Suprapubic skin (tissue), 4 donors: ENCODE data around the gene OMP. TPM values are rescaled to one million over a fixed set of nuclear protein-coding genes. Genes with fewer than 3 reads are reported as not detected.

Source experiments
- DNase-seq, 2 donors: peaks; one replicate each; pipeline ENCODE4 v3.0.0-alpha.2; 2019; ENCODE audit warnings: low spot score in 2 of 2
- H3K27ac ChIP-seq: fragments of 200-600 bp; sonication (generic); one replicate; pipeline ENCODE4 v1.5.1; 2019
- H3K27me3 ChIP-seq: fragments of 200-600 bp; sonication (generic); one replicate; pipeline ENCODE4 v1.5.1; 2019
- H3K36me3 ChIP-seq: fragments of 200-600 bp; sonication (generic); one replicate; pipeline ENCODE4 v1.5.1; 2019
- H3K4me1 ChIP-seq: fragments of 200-600 bp; sonication (generic); one replicate; pipeline ENCODE4 v1.5.1; 2019
- H3K4me3 ChIP-seq: fragments of 200-600 bp; sonication (generic); one replicate; pipeline ENCODE4 v1.5.1; 2019; ENCODE audit warnings: mild to moderate bottlenecking
- H3K9me3 ChIP-seq: fragments of 200-600 bp; sonication (generic); one replicate; pipeline ENCODE4 v1.5.1; 2019
- CTCF ChIP-seq, 2 donors: fragments of 200-600 bp in 1 of 2; fragments of 450-650 bp in 1 of 2; sonication (generic) in 1 of 2; IDR thresholded peaks; one replicate each; pipeline ENCODE4 v1.5.1; 2016 to 2019; ENCODE audit warnings: antibody characterized with exemption in 2 of 2, mild to moderate bottlenecking in 1 of 2, moderate library complexity in 1 of 2
- EP300 ChIP-seq: sonication (generic); formaldehyde crosslinking; IDR thresholded peaks from one replicate; pipeline ENCODE4 v1.6.1; 2017; ENCODE audit warnings: antibody characterized with exemption
- POLR2A ChIP-seq, 2 donors: fragments of 450-650 bp; IDR thresholded peaks; one replicate each; pipeline ENCODE4 v1.6.1; 2017; ENCODE audit warnings: antibody characterized with exemption in 2 of 2, mild to moderate bottlenecking in 2 of 2, moderate library complexity in 2 of 2
- POLR2AphosphoS5 ChIP-seq, 3 donors: sonication (generic); formaldehyde crosslinking; IDR thresholded peaks; one replicate each; pipeline ENCODE4 v1.6.1; 2017; ENCODE audit warnings: antibody characterized with exemption in 3 of 3
- WGBS: methylation state at CpG from one replicate; pipeline ENCODE4 v1.1.5; 2018; 5-methylcytosine and 5-hydroxymethylcytosine counted together
- total RNA-seq, 4 donors: library from RNA; depleted of rRNA; stranded (reverse); fragments of >200 nt; gene quantifications; one replicate each; pipeline ENCODE4 v1.1.0, GENCODE V29; 2016

Gene OMP
- total RNA-seq, 4 donors from 2014 or later = 9.6 TPM; not detected in 3

GRCh38 chr11:77125191-77125590 lies 22.6 kb downstream of the OMP start:
- H3K36me3 ChIP-seq = peaks cover 19% of the 10 kb centered on the region
- WGBS = 65% methylated on average over 6 of the region's 6 CpGs
- H3K4me1 ChIP-seq = peaks cover 19% of the 10 kb centered on the region

DNA sequence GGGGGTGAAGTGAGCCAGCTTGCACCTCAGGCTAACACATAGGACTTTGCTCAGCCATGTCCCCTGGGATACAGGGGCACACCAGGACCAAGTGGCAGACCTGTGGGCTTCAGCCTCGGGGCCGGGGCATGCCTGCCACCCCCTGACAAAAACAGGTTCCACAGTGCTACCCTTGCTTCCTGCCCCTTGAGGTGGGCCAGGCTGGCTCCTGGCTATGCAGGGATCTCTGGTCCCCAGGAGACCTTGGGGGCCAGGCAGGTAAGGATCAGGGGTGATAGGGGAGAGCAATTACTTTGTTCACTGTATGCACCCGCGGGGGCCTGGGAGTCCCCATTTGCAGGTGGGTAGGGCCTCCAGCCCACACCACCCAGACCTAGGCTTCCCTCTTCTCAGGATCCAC lies 23.1 kb downstream of the OMP start:
- Histone ChIP-seq H3K4me1 (peaks cover 19% of the 10 kb centered on the region), H3K27ac (no peak overlapping the region), H3K27me3 (no peaks in the 10 kb centered on the region), H3K36me3 (peaks cover 14% of the 10 kb centered on the region), H3K9me3 (no peaks in the 10 kb centered on the region), H3K4me3 (no peak overlapping the region)
- 90% methylated on average over 2 of the region's 4 CpGs for WGBS
- no peak for DNase-seq
- no peak for TF ChIP-seq EP300
- TF ChIP-seq POLR2AphosphoS5 (IDR thresholded peaks at IDR 0.05) = no peak
- no peak for TF ChIP-seq POLR2A (IDR thresholded peaks at IDR 0.05)
- no peak for TF ChIP-seq CTCF (IDR thresholded peaks at IDR 0.05)

More at GRCh38 chr11:77125191-77125590, 22.6 kb downstream of the OMP start:
- H3K27me3 ChIP-seq = no peaks in the 10 kb centered on the region
- H3K4me3 ChIP-seq = no peak overlapping the region
- TF ChIP-seq POLR2AphosphoS5 (IDR thresholded peaks at IDR 0.05) = no peak
- TF ChIP-seq POLR2A (IDR thresholded peaks at IDR 0.05) = no peak
- TF ChIP-seq EP300 = no peak
- TF ChIP-seq CTCF (IDR thresholded peaks at IDR 0.05) = no peak
- H3K9me3 ChIP-seq = no peaks in the 10 kb centered on the region
- no peak overlapping the region for H3K27ac ChIP-seq
- no peak for DNase-seq

GRCh38 chr11:77126156-77126775 lies 23.6 kb downstream of the OMP start:
- peaks cover 19% of the 10 kb centered on the region for H3K4me1 ChIP-seq
- 75% methylated on average over 15 of the region's 17 CpGs for WGBS
- DNase-seq = no peak
- no peaks in the 10 kb centered on the region for H3K9me3 ChIP-seq
- TF ChIP-seq EP300 (no peak), POLR2A (IDR thresholded peaks at IDR 0.05) (no peak), CTCF (IDR thresholded peaks at IDR 0.05) (no peak), POLR2AphosphoS5 (IDR thresholded peaks at IDR 0.05) (no peak)
- no peak overlapping the region for H3K4me3 ChIP-seq
- H3K36me3 ChIP-seq = peaks cover 8% of the 10 kb centered on the region
- no peak overlapping the region for H3K27ac ChIP-seq
- no peaks in the 10 kb centered on the region for H3K27me3 ChIP-seq

DNA sequence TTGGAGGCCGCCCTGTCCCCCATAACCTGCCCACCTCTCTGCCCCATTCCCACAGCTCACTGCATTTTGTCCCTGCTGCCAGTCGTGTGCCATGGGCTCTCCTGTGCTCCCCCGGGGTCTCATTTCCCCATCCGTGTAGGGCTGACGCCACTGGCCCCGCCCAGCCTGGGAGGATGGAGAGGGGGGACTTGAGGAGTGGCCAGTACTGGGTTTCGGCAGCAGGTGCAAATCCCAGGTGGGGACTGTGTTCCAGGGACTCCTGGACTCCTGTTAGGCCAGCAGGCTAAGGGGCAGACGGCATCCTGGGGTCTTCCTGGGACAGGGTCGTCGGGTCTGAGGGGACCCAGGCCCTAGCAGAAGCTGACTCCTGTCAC lies 24.2 kb downstream of the OMP start:
- Histone ChIP-seq H3K4me3 (peak overlapping the region; percentile 42), H3K27ac (no peak overlapping the region), H3K9me3 (no peaks in the 10 kb centered on the region), H3K4me1 (peaks cover 19% of the 10 kb centered on the region), H3K27me3 (no peaks in the 10 kb centered on the region), H3K36me3 (peaks cover 7% of the 10 kb centered on the region)
- no peak for TF ChIP-seq CTCF (IDR thresholded peaks at IDR 0.05)
- 10% methylated on average over 9 of the region's 10 CpGs for WGBS
- no peak for DNase-seq

GRCh38 chr11:77127235-77127911 lies 24.7 kb downstream of the OMP start:
- no peak for TF ChIP-seq POLR2AphosphoS5 (IDR thresholded peaks at IDR 0.05)
- TF ChIP-seq CTCF (IDR thresholded peaks at IDR 0.05) = peak; percentile 91 to 96
- no peak for TF ChIP-seq POLR2A (IDR thresholded peaks at IDR 0.05)
- Histone ChIP-seq H3K27me3 (no peaks in the 10 kb centered on the region), H3K4me1 (peaks cover 19% of the 10 kb centered on the region), H3K36me3 (peaks cover 5% of the 10 kb centered on the region), H3K9me3 (no peaks in the 10 kb centered on the region), H3K27ac (no peak overlapping the region), H3K4me3 (peak overlapping the region; percentile 42)
- no peak for DNase-seq
- WGBS = 5% methylated on average over 27 of the region's 27 CpGs
